Measurements from ENCODE around the gene CGN.

CGN gene

GRCh38 chr1:151510957-151511635 lies at the start of gene CGN:
TSS of gene CGN (plus strand) at chr1:151511387. CDS start at chr1:151518520, 7,133 bp downstream.
- Histone ChIP-seq H3K36me3 (ENCODE audit: insufficient read depth, low read length) (no peaks in the 10 kb centered on the region), H3K4me2 (ENCODE audit: insufficient read depth, low read length) (peak within 1 kb of the TSS; percentile 89), H3K27ac (ENCODE audit: low read length) (peak within 1 kb of the TSS; percentile 67), H3K9me3 (ENCODE audit: insufficient read depth, low read length, severe bottlenecking) (no peaks in the 10 kb centered on the region), H3K27me3 (ENCODE audit: insufficient read depth, low read length, poor library complexity) (no peaks in the 10 kb centered on the region), H3K79me2 (ENCODE audit: insufficient read depth, low read length) (no peaks in the 10 kb centered on the region), H3K4me1 (ENCODE audit: insufficient read depth, low read length) (peaks cover 29% of the 10 kb centered on the region), H3K4me3 (ENCODE audit: low read depth in 1 of 2, low read length in 2 of 2) (peak within 1 kb of the TSS; percentile 32 to 67; a peak in 3 of 4 replicates), H2AFZ (ENCODE audit: low read depth, low read length) (peak within 1 kb of the TSS; percentile 79), H3K9ac (ENCODE audit: low read depth, low read length) (peak within 1 kb of the TSS; percentile 64), H4K20me1 (ENCODE audit: insufficient read depth, low read length) (no peaks in the 10 kb centered on the region)
- no peak for TF ChIP-seq CTCF (IDR thresholded peaks at IDR 0.05; ENCODE audit: borderline replicate concordance, extremely low read depth, low read length, poor library complexity, severe bottlenecking)
- TF ChIP-seq EZH2 (IDR thresholded peaks at IDR 0.05; ENCODE audit: borderline replicate concordance, low read depth, low read length, severe bottlenecking) = no peak
- ATAC-seq (ENCODE audit: insufficient read depth, low read depth) = peak; percentile 93
- peak; percentile 95 for DNase-seq

GRCh38 chr1:151461694-151462093 lies 49.5 kb upstream of the CGN start:
- peaks cover 6% of the 10 kb centered on the region for H4K20me1 ChIP-seq (ENCODE audit: insufficient read depth, low read length)
- ATAC-seq (ENCODE audit: insufficient read depth, low read depth) = no peak
- H3K27ac ChIP-seq (ENCODE audit: low read length) = no peak overlapping the region
- H2AFZ ChIP-seq (ENCODE audit: low read depth, low read length) = no peak overlapping the region
- peaks cover 5% of the 10 kb centered on the region for H3K36me3 ChIP-seq (ENCODE audit: insufficient read depth, low read length)
- H3K79me2 ChIP-seq (ENCODE audit: insufficient read depth, low read length) = peaks cover 26% of the 10 kb centered on the region
- peaks cover 24% of the 10 kb centered on the region for H3K4me1 ChIP-seq (ENCODE audit: insufficient read depth, low read length)
- no peak overlapping the region for H3K4me3 ChIP-seq (ENCODE audit: low read depth in 1 of 2, low read length in 2 of 2)
- H3K9ac ChIP-seq (ENCODE audit: low read depth, low read length) = no peak overlapping the region
- peaks cover 4% of the 10 kb centered on the region for H3K27me3 ChIP-seq (ENCODE audit: insufficient read depth, low read length, poor library complexity)
- no peaks in the 10 kb centered on the region for H3K9me3 ChIP-seq (ENCODE audit: insufficient read depth, low read length, severe bottlenecking)
- TF ChIP-seq EZH2 (IDR thresholded peaks at IDR 0.05; ENCODE audit: borderline replicate concordance, low read depth, low read length, severe bottlenecking) (no peak), CTCF (IDR thresholded peaks at IDR 0.05; ENCODE audit: borderline replicate concordance, extremely low read depth, low read length, poor library complexity, severe bottlenecking) (no peak)
- no peak for DNase-seq
- H3K4me2 ChIP-seq (ENCODE audit: insufficient read depth, low read length) = no peak overlapping the region

- Histone ChIP-seq H3K9me3 (ENCODE audit: insufficient read depth, low read length, severe bottlenecking) (no peaks in the 10 kb centered on the region), H3K27ac (ENCODE audit: low read length) (no peak overlapping the region), H2AFZ (ENCODE audit: low read depth, low read length) (no peak overlapping the region), H3K79me2 (ENCODE audit: insufficient read depth, low read length) (no peaks in the 10 kb centered on the region), H3K27me3 (ENCODE audit: insufficient read depth, low read length, poor library complexity) (peaks cover 9% of the 10 kb centered on the region), H3K4me3 (ENCODE audit: low read depth in 1 of 2, low read length in 2 of 2) (no peak overlapping the region), H3K9ac (ENCODE audit: low read depth, low read length) (no peak overlapping the region), H3K4me2 (ENCODE audit: insufficient read depth, low read length) (no peak overlapping the region), H4K20me1 (ENCODE audit: insufficient read depth, low read length) (no peaks in the 10 kb centered on the region), H3K36me3 (ENCODE audit: insufficient read depth, low read length) (no peaks in the 10 kb centered on the region), H3K4me1 (ENCODE audit: insufficient read depth, low read length) (peaks cover 4% of the 10 kb centered on the region; the same call in 1 of the 2 replicates)
- no peak for TF ChIP-seq CTCF (IDR thresholded peaks at IDR 0.05; ENCODE audit: borderline replicate concordance, extremely low read depth, low read length, poor library complexity, severe bottlenecking)
- no peak for TF ChIP-seq EZH2 (IDR thresholded peaks at IDR 0.05; ENCODE audit: borderline replicate concordance, low read depth, low read length, severe bottlenecking)
- ATAC-seq (ENCODE audit: insufficient read depth, low read depth) = no peak
- no peak for DNase-seq
These were observed 46.2 kb upstream of the CGN start for GRCh38 chr1:151465026-151465425.
